ENCODE data around the gene UBAP1. TPM values are rescaled to one million over a fixed set of nuclear protein-coding genes. Genes with fewer than 3 reads are reported as not detected.
A peak's percentile ranks its signal among the peaks of the same experiment; 100 is the strongest.

The UBAP1 gene
- total RNA-seq (10 to 100 TPM; 47.1 to 50.4 TPM), total RNA-seq (33.3 to 132 (median 58.1) reads per million in 172 experiments)
- 34.5 TPM for polyA plus RNA-seq (2013, experiment 1 of 2)
- 39.7 TPM for polyA plus RNA-seq (2013, experiment 2 of 2)

GRCh38 chr9:34178436-34179212, at the start of gene UBAP1:
Gene UBAP1, plus strand, starts transcription at chr9:34179043. Its CDS starts 41,872 bp downstream, at chr9:34220915.
- ATAC-seq (ENCODE audit: poor library complexity) (peak; percentile 97), DNase-seq (peak; percentile 88 to 98 (median 94))
- CTCF ChIA-PET: interaction anchor here (0.5 to 1.4 kb wide), 5 partner anchors 13 to 201 kb away, joined by 3 to 6 read pairs (median 4); no protein-coding TSS in a partner anchor
- peaks cover 3% of the 10 kb centered on the region for H3K36me3 ChIP-seq (ENCODE audit: insufficient read depth, low read length)
- peaks cover 15% of the 10 kb centered on the region for H3K36me3 Mint-ChIP-seq (ENCODE audit: low read depth)
- no peaks in the 10 kb centered on the region for H3K27me3 ChIP-seq (ENCODE audit: control insufficient read depth in 1 of 2, insufficient read depth in 2 of 2, low read length in 2 of 2)
- H3K4me1 Mint-ChIP-seq (ENCODE audit: low read depth): peaks cover 15% of the 10 kb centered on the region
- H3K27ac Mint-ChIP-seq: peak within 1 kb of the TSS; percentile 90
- POLR2A ChIA-PET: interaction anchor here (0.5 to 2.4 kb wide), 17 partner anchors 8 to 894 kb away, joined by 3 to 17 read pairs (median 4); partner anchors contain the start of genes CCL27, DCAF12, DNAI1 and FAM219A
- H3K9me3 ChIP-seq (ENCODE audit: control insufficient read depth in 1 of 2, insufficient read depth in 1 of 2, low read length in 2 of 2): no peaks in the 10 kb centered on the region
- no peaks in the 10 kb centered on the region for H3K27me3 Mint-ChIP-seq
- TF ChIP-seq, protein P1, sequence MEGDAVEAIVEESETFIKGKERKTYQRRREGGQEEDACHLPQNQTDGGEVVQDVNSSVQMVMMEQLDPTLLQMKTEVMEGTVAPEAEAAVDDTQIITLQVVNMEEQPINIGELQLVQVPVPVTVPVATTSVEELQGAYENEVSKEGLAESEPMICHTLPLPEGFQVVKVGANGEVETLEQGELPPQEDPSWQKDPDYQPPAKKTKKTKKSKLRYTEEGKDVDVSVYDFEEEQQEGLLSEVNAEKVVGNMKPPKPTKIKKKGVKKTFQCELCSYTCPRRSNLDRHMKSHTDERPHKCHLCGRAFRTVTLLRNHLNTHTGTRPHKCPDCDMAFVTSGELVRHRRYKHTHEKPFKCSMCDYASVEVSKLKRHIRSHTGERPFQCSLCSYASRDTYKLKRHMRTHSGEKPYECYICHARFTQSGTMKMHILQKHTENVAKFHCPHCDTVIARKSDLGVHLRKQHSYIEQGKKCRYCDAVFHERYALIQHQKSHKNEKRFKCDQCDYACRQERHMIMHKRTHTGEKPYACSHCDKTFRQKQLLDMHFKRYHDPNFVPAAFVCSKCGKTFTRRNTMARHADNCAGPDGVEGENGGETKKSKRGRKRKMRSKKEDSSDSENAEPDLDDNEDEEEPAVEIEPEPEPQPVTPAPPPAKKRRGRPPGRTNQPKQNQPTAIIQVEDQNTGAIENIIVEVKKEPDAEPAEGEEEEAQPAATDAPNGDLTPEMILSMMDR (IDR thresholded peaks at IDR 0.05): no peak
- no peaks in the 10 kb centered on the region for H3K9me3 Mint-ChIP-seq
- intact Hi-C loops (cut with DNase I, micrococcal nuclease): loop anchor here (1.0 to 10.0 kb wide), 9 partner anchors 52 to 361 kb away; partner anchors contain the start of genes DCAF12 (in 2 of the 2), MYORG (in 2 of the 2), UBAP2 (in 2 of the 2) and DNAI1 (in 1 of the 2)
- peak within 1 kb of the TSS; percentile 87 to 90 for H3K27ac ChIP-seq (ENCODE audit: low read depth in 1 of 2, low read length in 2 of 2)
- peaks cover 32% of the 10 kb centered on the region for H3K4me1 ChIP-seq (ENCODE audit: insufficient read depth, low read length)
- H3K4me3 Mint-ChIP-seq: peak within 1 kb of the TSS; percentile 94
- peak within 1 kb of the TSS; percentile 71 for H3K4me3 ChIP-seq (ENCODE audit: low read length)

DNA sequence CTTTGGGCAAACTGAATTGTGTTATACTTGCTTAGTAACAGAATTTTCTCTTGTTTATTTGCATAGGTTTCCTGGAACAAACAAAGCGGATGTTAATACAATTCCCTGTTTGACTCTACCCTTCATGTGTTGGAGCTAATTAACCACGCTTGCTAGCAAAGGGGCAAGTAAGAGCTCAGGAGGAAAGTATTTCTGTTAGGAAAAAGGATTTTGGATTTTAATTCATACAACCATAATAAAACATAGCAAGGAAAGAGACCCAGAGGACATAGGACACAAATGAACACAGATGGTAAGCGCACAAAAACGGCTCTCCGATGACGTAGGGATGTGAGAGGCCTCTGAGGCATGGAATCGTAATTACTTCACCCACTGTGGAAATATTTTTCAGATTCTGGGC, 47.3 kb upstream of the UBAP1 start:
- Mint-ChIP-seq H3K36me3 (ENCODE audit: low read depth) (peaks cover 6% of the 10 kb centered on the region), H3K4me1 (ENCODE audit: low read depth) (peaks cover 8% of the 10 kb centered on the region), H3K27ac (no peak overlapping the region), H3K27me3 (no peaks in the 10 kb centered on the region), H3K4me3 (no peak overlapping the region), H3K9me3 (no peaks in the 10 kb centered on the region)
- H3K36me3 ChIP-seq (ENCODE audit: insufficient read depth, low read length): no peaks in the 10 kb centered on the region
- no peak overlapping the region for H3K4me3 ChIP-seq (ENCODE audit: low read length)
- H3K9me3 ChIP-seq (ENCODE audit: control insufficient read depth in 1 of 2, insufficient read depth in 1 of 2, low read length in 2 of 2): no peaks in the 10 kb centered on the region
- H3K27ac ChIP-seq (ENCODE audit: low read depth in 1 of 2, low read length in 2 of 2): no peak overlapping the region
- POLR2A ChIA-PET: no interaction called here
- peaks cover 8% of the 10 kb centered on the region for H3K4me1 ChIP-seq (ENCODE audit: insufficient read depth, low read length)
- TF ChIP-seq, protein P1 (IDR thresholded peaks at IDR 0.05): no peak
- no peak for DNase-seq
- H3K27me3 ChIP-seq (ENCODE audit: control insufficient read depth in 1 of 2, insufficient read depth in 2 of 2, low read length in 2 of 2): no peaks in the 10 kb centered on the region
- ATAC-seq (ENCODE audit: poor library complexity): no peak
- CTCF ChIA-PET: no interaction called here
- intact Hi-C loops (cut with DNase I, micrococcal nuclease): no loop called here

GRCh38 chr9:34133436-34133949, 45.4 kb upstream of the UBAP1 start:
- CTCF ChIA-PET: no interaction called here
- intact Hi-C loops (cut with DNase I, micrococcal nuclease): no loop called here
- ATAC-seq (ENCODE audit: poor library complexity) (no peak), DNase-seq (no peak)
- no peak overlapping the region for H3K27ac ChIP-seq (ENCODE audit: low read depth in 1 of 2, low read length in 2 of 2)
- Mint-ChIP-seq H3K4me1 (ENCODE audit: low read depth) (no peaks in the 10 kb centered on the region), H3K27me3 (no peaks in the 10 kb centered on the region), H3K36me3 (ENCODE audit: low read depth) (no peaks in the 10 kb centered on the region), H3K27ac (no peak overlapping the region), H3K9me3 (no peaks in the 10 kb centered on the region), H3K4me3 (no peak overlapping the region)
- no peaks in the 10 kb centered on the region for H3K27me3 ChIP-seq (ENCODE audit: control insufficient read depth in 1 of 2, insufficient read depth in 2 of 2, low read length in 2 of 2)
- TF ChIP-seq, protein P1 (IDR thresholded peaks at IDR 0.05): no peak
- H3K9me3 ChIP-seq (ENCODE audit: control insufficient read depth in 1 of 2, insufficient read depth in 1 of 2, low read length in 2 of 2): peaks cover 0 to 3% of the 10 kb centered on the region in 2 experiments
- H3K36me3 ChIP-seq (ENCODE audit: insufficient read depth, low read length): no peaks in the 10 kb centered on the region
- POLR2A ChIA-PET: no interaction called here
- no peaks in the 10 kb centered on the region for H3K4me1 ChIP-seq (ENCODE audit: insufficient read depth, low read length)
- H3K4me3 ChIP-seq (ENCODE audit: low read length): no peak overlapping the region
